A673 (cell line): Measurements from ENCODE around the gene SIGLEC10. TPM values are rescaled to one million over a fixed set of nuclear protein-coding genes. Genes with fewer than 3 reads are reported as not detected.

Experiments used
- BruUV-seq: library from RNA; stranded (reverse); fragments of 400-500 nt; replicated peaks from 2 replicates; lab custom pipeline; 2021; lab: Mats Ljungman, UMichigan
- CTCF ChIA-PET: fragments of 300-600 bp; sonication (Branson Sonifier 250); formaldehyde crosslinking; loops from one replicate; lab custom pipeline; 2022; ENCODE audit warnings: antibody characterized with exemption; lab: Charles Lee
- POLR2A ChIA-PET: fragments of 300-600 bp; sonication (Branson Sonifier 250); formaldehyde crosslinking; loops from one replicate; lab custom pipeline; 2022; ENCODE audit warnings: antibody characterized with exemption; ENCODE audit not compliant: low non-redundant PET; lab: Charles Lee
- DNase-seq: peaks from one replicate; pipeline ENCODE4 v3.0.0-alpha.2; 2015; ENCODE audit warnings: low spot score
- H3K27ac ChIP-seq: fragments of 200-600 bp; sonication (generic); 2 replicates; pipeline ENCODE4 v1.5.1; 2016; ENCODE audit warnings: mixed run types, low read depth, mild to moderate bottlenecking, mixed read lengths, antibody characterized with exemption, low read length; ENCODE audit not compliant: poor library complexity, severe bottlenecking
- H3K27me3 ChIP-seq: fragments of 200-600 bp; sonication (generic); replicated peaks from 2 replicates; pipeline ENCODE4 v1.6.1; 2017; ENCODE audit warnings: mixed run types, low read depth, mild to moderate bottlenecking, mixed read lengths, antibody characterized with exemption, low read length; ENCODE audit not compliant: insufficient read depth, poor library complexity
- H3K36me3 ChIP-seq: fragments of 200-600 bp; sonication (generic); 2 replicates; pipeline ENCODE4 v1.6.1; 2016; ENCODE audit warnings: mixed run types, mild to moderate bottlenecking, mixed read lengths, antibody characterized with exemption, low read length; ENCODE audit not compliant: insufficient read depth, poor library complexity, severe bottlenecking
- H3K4me1 ChIP-seq: fragments of 200-600 bp; sonication (generic); 2 replicates; pipeline ENCODE4 v1.6.1; 2017; ENCODE audit warnings: mixed run types, mild to moderate bottlenecking, mixed read lengths, antibody characterized with exemption, low read length; ENCODE audit not compliant: insufficient read depth, poor library complexity, severe bottlenecking
- H3K4me3 ChIP-seq: fragments of 200-600 bp; sonication (generic); 2 replicates; pipeline ENCODE4 v1.5.1; 2016; ENCODE audit warnings: low read depth, mixed run types, mild to moderate bottlenecking, mixed read lengths, low read length; ENCODE audit not compliant: poor library complexity, severe bottlenecking
- H3K9me3 ChIP-seq: fragments of 200-600 bp; sonication (generic); 2 replicates; pipeline ENCODE4 v1.6.1; 2016; ENCODE audit warnings: mixed run types, low read depth, mild to moderate bottlenecking, mixed read lengths, antibody characterized with exemption, low read length; ENCODE audit not compliant: poor library complexity, severe bottlenecking
- CTCF ChIP-seq: fragments of 300-800, 200-600 bp; sonication (generic); conservative IDR thresholded peaks from 2 replicates; pipeline ENCODE4 v1.5.1; 2017; ENCODE audit warnings: low read depth, mild to moderate bottlenecking, antibody characterized with exemption, low read length, moderate library complexity, mixed read lengths
- EZH2 ChIP-seq: fragments of 200-600 bp; sonication (generic); IDR thresholded peaks from 2 replicates; pipeline ENCODE4 v1.6.1; 2017; ENCODE audit warnings: borderline replicate concordance, low read depth, mild to moderate bottlenecking, mixed read lengths, antibody characterized with exemption, low read length; ENCODE audit not compliant: poor library complexity, severe bottlenecking
- intact Hi-C: fragments of 100-400 bp; cut with micrococcal nuclease; formaldehyde crosslinking; loops from one replicate; pipeline ENCODE4 v1.10.0; 2022; ENCODE audit not compliant: unreplicated experiment
- total RNA-seq: library from RNA; stranded (reverse); gene quantifications from 2 replicates; pipeline ENCODE4 v1.2.3, GENCODE V29; 2021

Gene SIGLEC10
- total RNA-seq, 1 experiment from 2014 or later: not detected

- H3K4me3 ChIP-seq: no peak overlapping the region
- H3K9me3 ChIP-seq: no peaks in the 10 kb centered on the region
- H3K4me1 ChIP-seq: no peaks in the 10 kb centered on the region
- H3K27ac ChIP-seq: no peak overlapping the region
- peaks cover 60% of the 10 kb centered on the region for H3K27me3 ChIP-seq
- TF ChIP-seq EZH2 (no peak), CTCF (no peak)
- no peak for DNase-seq
- H3K36me3 ChIP-seq: no peaks in the 10 kb centered on the region
- intact Hi-C loops: no loop called here
- ChIA-PET POLR2A (no interaction called here), CTCF (no interaction called here)
- BruUV-seq: no TSS peak
These were observed 13.7 kb upstream of the SIGLEC10 start for GRCh38 chr19:51431124-51431523.

- BruUV-seq: no TSS peak
- DNase-seq: no peak
- intact Hi-C loops: no loop called here
- no peak overlapping the region for H3K4me3 ChIP-seq
- POLR2A ChIA-PET: no interaction called here
- CTCF ChIA-PET: no interaction called here
- TF ChIP-seq CTCF: no peak
- no peak for TF ChIP-seq EZH2
- H3K9me3 ChIP-seq: no peaks in the 10 kb centered on the region
- peaks cover 57% of the 10 kb centered on the region for H3K27me3 ChIP-seq
- H3K27ac ChIP-seq: no peak overlapping the region
- no peaks in the 10 kb centered on the region for H3K4me1 ChIP-seq
- no peaks in the 10 kb centered on the region for H3K36me3 ChIP-seq
These were observed 12.8 kb upstream of the SIGLEC10 start for GRCh38 chr19:51430221-51430620.

DNA sequence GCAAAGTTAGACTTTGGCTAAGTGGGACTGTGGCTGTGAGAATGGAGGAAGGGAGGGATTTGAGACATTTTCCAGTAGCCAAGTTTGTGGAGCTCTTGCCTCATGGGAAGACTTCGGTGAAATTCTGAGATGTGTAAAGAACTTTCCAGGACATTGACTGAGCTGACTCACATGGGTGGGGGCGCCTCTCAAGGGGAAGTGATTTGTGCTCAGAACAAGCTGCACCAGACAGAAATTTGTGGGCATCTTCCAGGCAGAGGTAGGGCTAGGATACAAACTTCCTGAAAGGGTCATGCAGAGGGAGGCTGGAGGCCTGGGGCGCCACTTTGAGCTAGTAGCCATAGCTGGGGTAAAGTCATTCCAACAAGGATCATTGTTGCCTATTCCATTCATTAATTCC lies 9.8 kb upstream of the SIGLEC10 start:
- POLR2A ChIA-PET: no interaction called here

More for the DNA sequence above, 9.8 kb upstream of the SIGLEC10 start:
- intact Hi-C loops: no loop called here
- peaks cover 49% of the 10 kb centered on the region for H3K27me3 ChIP-seq
- no peak for DNase-seq
- CTCF ChIA-PET: no interaction called here
- H3K36me3 ChIP-seq: no peaks in the 10 kb centered on the region
- no peaks in the 10 kb centered on the region for H3K4me1 ChIP-seq
- H3K4me3 ChIP-seq: no peak overlapping the region
- no peak overlapping the region for H3K27ac ChIP-seq
- no peaks in the 10 kb centered on the region for H3K9me3 ChIP-seq
- BruUV-seq: no TSS peak
- no peak for TF ChIP-seq EZH2
- TF ChIP-seq CTCF: no peak
